GM12878 (cell line): ENCODE results near the gene TOR1A. TPM values are rescaled to one million over a fixed set of nuclear protein-coding genes. Genes with fewer than 3 reads are reported as not detected.

ENCODE experiments used
- ATAC-seq: fragments of 200-7000 bp; cut with Tn5 transposase; 3 replicates; pipeline ENCODE4 v1.9.1; 2020; ENCODE audit warnings: mild to moderate bottlenecking, moderate library complexity
- BruUV-seq: library from RNA; stranded (reverse); fragments of 400-500 nt; replicated peaks from 2 replicates; lab custom pipeline; 2021; lab: Mats Ljungman, UMichigan
- CTCF ChIA-PET: fragments of 300-600 bp; sonication (Branson Sonifier 250); formaldehyde crosslinking; extraction: SDS; loops from one replicate; lab custom pipeline; 2021; ENCODE audit warnings: inconsistent platforms; lab: Yijun Ruan, JAX
- POLR2A ChIA-PET: fragments of 350-600 bp; formaldehyde crosslinking; extraction: SDS; loops from one replicate; lab custom pipeline; 2021; ENCODE audit warnings: inconsistent platforms; lab: Charles Lee
- RAD21 ChIA-PET: fragments of 300-600 bp; sonication (Branson Sonifier 250); formaldehyde crosslinking; loops from one replicate; lab custom pipeline; 2023; ENCODE audit warnings: antibody characterized with exemption; ENCODE audit not compliant: unreplicated experiment; lab: Charles Lee
- SMC1A ChIA-PET: fragments of 300-600 bp; sonication (Branson Sonifier 250); formaldehyde crosslinking; loops from one replicate; lab custom pipeline; 2023; ENCODE audit not compliant: unreplicated experiment, uncharacterized antibody; lab: Charles Lee
- DNase-seq: peaks from one replicate; pipeline ENCODE4 v3.0.0-alpha.2; 2011; ENCODE audit warnings: low read depth, low spot score
- FAIRE-seq: peaks from 3 replicates; lab custom pipeline; 2011; peaks lifted over from hg19 to GRCh38; lab: Jason Lieb, UNC
- H2AFZ ChIP-seq: 2 replicates; pipeline ENCODE4 v1.6.0; 2011; ENCODE audit warnings: low read depth, low read length, control low read depth; ENCODE audit not compliant: control insufficient read depth
- H3K27ac ChIP-seq: 2 replicates; pipeline ENCODE4 v1.5.1; 2011; ENCODE audit warnings: control low read depth; ENCODE audit not compliant: control insufficient read depth, insufficient read depth
- H3K27me3 ChIP-seq, 2 experiments: replicated peaks in 1 of 2; 2 replicates each; pipeline versions ENCODE4 v1.6.0 to v1.6.1; 2011; ENCODE audit warnings: low read length in 1 of 2; ENCODE audit not compliant: control insufficient read depth in 2 of 2, insufficient read depth in 2 of 2
- H3K36me3 ChIP-seq, 2 experiments: 2 replicates each; pipeline ENCODE4 v1.5.1; 2011; ENCODE audit warnings: low read length in 1 of 2; ENCODE audit not compliant: control insufficient read depth in 2 of 2, insufficient read depth in 2 of 2
- H3K4me1 ChIP-seq: 2 replicates; pipeline ENCODE4 v1.6.1; 2011; ENCODE audit warnings: mild to moderate bottlenecking, low read length, moderate library complexity, mixed read lengths; ENCODE audit not compliant: control insufficient read depth, insufficient read depth
- H3K4me2 ChIP-seq: 2 replicates; pipeline ENCODE4 v1.6.0; 2011; ENCODE audit warnings: control low read depth; ENCODE audit not compliant: control insufficient read depth, insufficient read depth
- H3K4me3 ChIP-seq: fragments of 200-600 bp; sonication (generic); 2 replicates; pipeline ENCODE4 v1.5.1; 2016
- H3K79me2 ChIP-seq: 2 replicates; pipeline ENCODE4 v1.6.0; 2011; ENCODE audit warnings: low read length; ENCODE audit not compliant: control insufficient read depth, insufficient read depth
- H3K9ac ChIP-seq: 2 replicates; pipeline ENCODE4 v1.8.0; 2011; ENCODE audit warnings: low read length, control low read depth, mixed read lengths; ENCODE audit not compliant: control insufficient read depth, insufficient read depth
- H3K9me3 ChIP-seq: replicated peaks from 3 replicates; pipeline ENCODE4 v1.5.1; 2011; ENCODE audit warnings: mild to moderate bottlenecking, low read length; ENCODE audit not compliant: control insufficient read depth, insufficient read depth
- H4K20me1 ChIP-seq: 2 replicates; pipeline ENCODE4 v1.6.0; 2011; ENCODE audit not compliant: control insufficient read depth, insufficient read depth
- BMI1 ChIP-seq: fragments of 450-650 bp; IDR thresholded peaks from 2 replicates; pipeline ENCODE4 v1.6.1; 2016; ENCODE audit warnings: mild to moderate bottlenecking, moderate library complexity, borderline replicate concordance
- CHD4 ChIP-seq: fragments of 200-600 bp; sonication (generic); IDR thresholded peaks from 2 replicates; pipeline ENCODE4 v1.6.1; 2016; ENCODE audit warnings: mild to moderate bottlenecking
- GABPA ChIP-seq: IDR thresholded peaks from 2 replicates; pipeline ENCODE4 v1.6.1; 2014; ENCODE audit warnings: antibody characterized with exemption, low read depth, mild to moderate bottlenecking, inconsistent platforms
- HCFC1 ChIP-seq: fragments of 150-350 bp; IDR thresholded peaks from 2 replicates; pipeline ENCODE4 v1.6.1; 2014; ENCODE audit warnings: low read length
- HDAC2 ChIP-seq: fragments of 200-600 bp; sonication (generic); IDR thresholded peaks from 2 replicates; pipeline ENCODE4 v1.6.1; 2017
- IKZF1 ChIP-seq: fragments of 450-650 bp; conservative IDR thresholded peaks from 2 replicates; pipeline ENCODE4 v1.6.1; 2017; ENCODE audit warnings: antibody characterized with exemption, mild to moderate bottlenecking
- IKZF2 ChIP-seq, 2 experiments: fragments of 450-650 bp; IDR thresholded peaks; 2 replicates each; pipeline ENCODE4 v1.6.1; 2017; ENCODE audit warnings: mild to moderate bottlenecking in 2 of 2, moderate library complexity in 2 of 2
- MTA2 ChIP-seq: fragments of 450-650 bp; IDR thresholded peaks from 2 replicates; pipeline ENCODE4 v1.6.1; 2016; ENCODE audit warnings: low read depth, mild to moderate bottlenecking, moderate library complexity
- MTA3 ChIP-seq: IDR thresholded peaks from 2 replicates; pipeline ENCODE4 v1.6.1; 2012; ENCODE audit warnings: low read length, inconsistent platforms, borderline replicate concordance
- NFIC ChIP-seq: IDR thresholded peaks from 2 replicates; pipeline ENCODE4 v1.6.1; 2012; ENCODE audit warnings: low read depth, mild to moderate bottlenecking, inconsistent platforms, low read length, moderate library complexity
- PAX8 ChIP-seq: fragments of 450-650 bp; IDR thresholded peaks from 2 replicates; pipeline ENCODE4 v1.6.1; 2017; ENCODE audit warnings: mild to moderate bottlenecking, moderate library complexity
- RB1 ChIP-seq: fragments of 450-650 bp; formaldehyde crosslinking; IDR thresholded peaks from 2 replicates; pipeline ENCODE4 v1.6.1; 2017; ENCODE audit warnings: mild to moderate bottlenecking, borderline replicate concordance
- STAT3 ChIP-seq: IDR thresholded peaks from 2 replicates; pipeline ENCODE4 v1.6.1; 2011; ENCODE audit warnings: low read depth, low read length, improper control_type of control experiment
- ZNF384 ChIP-seq: IDR thresholded peaks from 2 replicates; pipeline ENCODE4 v1.6.1; 2012; ENCODE audit warnings: low read depth, mild to moderate bottlenecking, low read length, improper control_type of control experiment, borderline replicate concordance
- WGBS: methylation state at CpG from one replicate; pipeline ENCODE4 v1.1.6; 2016; ENCODE audit warnings: low lambda C conversion rate; ENCODE audit not compliant: insufficient replicate concordance, insufficient coverage; ENCODE audit errors: missing lambda C conversion rate; 5-methylcytosine and 5-hydroxymethylcytosine counted together
- in situ Hi-C: fragments of 300-500 bp; cut with MboI; formaldehyde crosslinking; loops from 9 replicates; pipeline ENCODE4 v1.14.3; 2018; ENCODE audit warnings: mixed read lengths
- intact Hi-C: fragments of 100-400 bp; cut with micrococcal nuclease; formaldehyde crosslinking; loops from one replicate; pipeline ENCODE4 v1.14.2; 2022; ENCODE audit not compliant: unreplicated experiment
- polyA plus RNA-seq, 11 experiments: library from polyadenylated mRNA; depleted of rRNA in 4 of 11; unstranded in 6 of 11; stranded (reverse) in 5 of 11; fragments of >200 nt; fragmentation: Nextera tagmentation in 4 of 11; fragmentation: Illumina TruSeq in 1 of 11; extraction: Ambion mirVana in 4 of 11; extraction: Trizol in 1 of 11; gene quantifications; 1 replicate in 1 of 11; 2 replicates in 10 of 11; pipeline versions ENCODE4 v1.2.1 to v1.2.3, GENCODE V29; 2011 to 2016; ENCODE audit warnings: inconsistent platforms in 2 of 11, missing spikeins in 2 of 11, low read depth in 1 of 11
- total RNA-seq, 4 experiments: library from RNA; depleted of rRNA in 3 of 4; stranded (reverse); fragments of >200 nt in 3 of 4; fragmentation: Illumina TruSeq in 1 of 4; extraction: Trizol in 1 of 4; gene quantifications; 2 replicates each; pipeline versions ENCODE4 v1.2.1 to v1.2.3, GENCODE V29; 2013 to 2021
- TF ChIP-seq, protein P1 (sequence below): fragments of 450-650 bp; IDR thresholded peaks from 2 replicates; pipeline ENCODE4 v1.6.1; 2017; ENCODE audit warnings: mild to moderate bottlenecking, moderate library complexity

The TOR1A gene
- total and polyA plus RNA-seq, 10 of the 15 experiments (the other 5 are each of a cell fraction or from before 2014, with no cell fraction given) = 3.2 to 60.8 (median 38.6) TPM

- ChIA-PET SMC1A (no interaction called here), POLR2A (interaction anchor here (1.2 kb wide), 1 partner anchor 12 kb away, joined by 6 read pairs; no protein-coding TSS in a partner anchor), RAD21 (no interaction called here), CTCF (no interaction called here)
- Histone ChIP-seq H3K4me2 (no peak overlapping the region), H3K9ac (no peak overlapping the region), H4K20me1 (no peaks in the 10 kb centered on the region), H3K27me3 (no peaks in the 10 kb centered on the region), H3K27ac (no peak overlapping the region), H3K36me3 (peaks cover 7 to 17% of the 10 kb centered on the region in 2 experiments), H3K4me3 (no peak overlapping the region), H2AFZ (no peak overlapping the region), H3K9me3 (no peaks in the 10 kb centered on the region), H3K4me1 (peaks cover 3% of the 10 kb centered on the region; the same call in 1 of the 2 replicates), H3K79me2 (peaks cover 3% of the 10 kb centered on the region; the same call in 1 of the 2 replicates)
- no peak for TF ChIP-seq MTA2
- no peak for TF ChIP-seq ZNF384
- FAIRE-seq (no peak), ATAC-seq (no peak), DNase-seq (no peak)
- intact Hi-C loops = no loop called here
- TSS peak; percentile 8 for BruUV-seq
- 92% methylated on average over 14 of the region's 14 CpGs for WGBS
- in situ Hi-C loops = no loop called here
Observed at GRCh38 chr9:129816501-129817435, 7.2 kb downstream of the TOR1A start.

- no peak overlapping the region for H3K9ac ChIP-seq
- no peaks in the 10 kb centered on the region for H3K9me3 ChIP-seq
- in situ Hi-C loops (no loop called here), intact Hi-C loops (no loop called here)
- CTCF ChIA-PET = no interaction called here
- H3K79me2 ChIP-seq = no peaks in the 10 kb centered on the region
- POLR2A ChIA-PET = no interaction called here
- H3K27me3 ChIP-seq = no peaks in the 10 kb centered on the region
- no peak overlapping the region for H3K4me3 ChIP-seq
- no peak overlapping the region for H3K4me2 ChIP-seq
- no peak overlapping the region for H2AFZ ChIP-seq
- RAD21 ChIA-PET = no interaction called here
- SMC1A ChIA-PET = no interaction called here
- BruUV-seq = no TSS peak
- H3K27ac ChIP-seq = no peak overlapping the region
- H3K36me3 ChIP-seq = peaks cover 7 to 14% of the 10 kb centered on the region in 2 experiments
- DNase-seq (no peak), FAIRE-seq (no peak), ATAC-seq (no peak)
- TF ChIP-seq HCFC1 = no peak
- TF ChIP-seq, protein P1, sequence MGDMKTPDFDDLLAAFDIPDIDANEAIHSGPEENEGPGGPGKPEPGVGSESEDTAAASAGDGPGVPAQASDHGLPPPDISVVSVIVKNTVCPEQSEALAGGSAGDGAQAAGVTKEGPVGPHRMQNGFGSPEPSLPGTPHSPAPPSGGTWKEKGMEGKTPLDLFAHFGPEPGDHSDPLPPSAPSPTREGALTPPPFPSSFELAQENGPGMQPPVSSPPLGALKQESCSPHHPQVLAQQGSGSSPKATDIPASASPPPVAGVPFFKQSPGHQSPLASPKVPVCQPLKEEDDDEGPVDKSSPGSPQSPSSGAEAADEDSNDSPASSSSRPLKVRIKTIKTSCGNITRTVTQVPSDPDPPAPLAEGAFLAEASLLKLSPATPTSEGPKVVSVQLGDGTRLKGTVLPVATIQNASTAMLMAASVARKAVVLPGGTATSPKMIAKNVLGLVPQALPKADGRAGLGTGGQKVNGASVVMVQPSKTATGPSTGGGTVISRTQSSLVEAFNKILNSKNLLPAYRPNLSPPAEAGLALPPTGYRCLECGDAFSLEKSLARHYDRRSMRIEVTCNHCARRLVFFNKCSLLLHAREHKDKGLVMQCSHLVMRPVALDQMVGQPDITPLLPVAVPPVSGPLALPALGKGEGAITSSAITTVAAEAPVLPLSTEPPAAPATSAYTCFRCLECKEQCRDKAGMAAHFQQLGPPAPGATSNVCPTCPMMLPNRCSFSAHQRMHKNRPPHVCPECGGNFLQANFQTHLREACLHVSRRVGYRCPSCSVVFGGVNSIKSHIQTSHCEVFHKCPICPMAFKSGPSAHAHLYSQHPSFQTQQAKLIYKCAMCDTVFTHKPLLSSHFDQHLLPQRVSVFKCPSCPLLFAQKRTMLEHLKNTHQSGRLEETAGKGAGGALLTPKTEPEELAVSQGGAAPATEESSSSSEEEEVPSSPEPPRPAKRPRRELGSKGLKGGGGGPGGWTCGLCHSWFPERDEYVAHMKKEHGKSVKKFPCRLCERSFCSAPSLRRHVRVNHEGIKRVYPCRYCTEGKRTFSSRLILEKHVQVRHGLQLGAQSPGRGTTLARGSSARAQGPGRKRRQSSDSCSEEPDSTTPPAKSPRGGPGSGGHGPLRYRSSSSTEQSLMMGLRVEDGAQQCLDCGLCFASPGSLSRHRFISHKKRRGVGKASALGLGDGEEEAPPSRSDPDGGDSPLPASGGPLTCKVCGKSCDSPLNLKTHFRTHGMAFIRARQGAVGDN = no peak
- TF ChIP-seq RB1 = no peak
- no peak for TF ChIP-seq STAT3
- no peak for TF ChIP-seq BMI1
- TF ChIP-seq PAX8 = no peak
- TF ChIP-seq MTA3 = no peak
- TF ChIP-seq NFIC = no peak
- TF ChIP-seq CHD4 = no peak
- TF ChIP-seq IKZF1 = no peak
- no peak for TF ChIP-seq GABPA
- TF ChIP-seq IKZF2 (IDR thresholded peaks at IDR 0.05) = no peak
- no peak for TF ChIP-seq HDAC2
- 98% methylated on average over 11 of the region's 11 CpGs for WGBS
- H3K4me1 ChIP-seq = peaks cover 3% of the 10 kb centered on the region
- H4K20me1 ChIP-seq = no peaks in the 10 kb centered on the region
Observed at GRCh38 chr9:129815278-129815677, 8.7 kb downstream of the TOR1A start.
